GM19023 (cell line): Measurements from ENCODE around the gene CREB3.

ENCODE experiments used
- ATAC-seq: cut with Tn5 transposase; IDR thresholded peaks from one replicate; pipeline ENCODE4 v1.9.1; 2021; ENCODE audit warnings: mild to moderate bottlenecking, moderate library complexity; ENCODE audit not compliant: unreplicated experiment

The CREB3 gene

GRCh38 chr9:35732185-35732799 lies at the start of gene CREB3, which contains the start of gene TLN1:
TSS of gene CREB3 (plus strand) at chr9:35732666. CDS start at chr9:35732773, 107 bp downstream.
TSS of gene TLN1 (minus strand) at chr9:35732195. CDS start at chr9:35725694, 6,501 bp downstream.
- peak; percentile 79 for ATAC-seq

GRCh38 chr9:35683323-35683722 lies 49.1 kb upstream of the CREB3 start:
- no peak for ATAC-seq

GRCh38 chr9:35684921-35685320 lies 47.5 kb upstream of the CREB3 start:
- no peak for ATAC-seq

GRCh38 chr9:35685506-35685905 lies 47.0 kb upstream of the CREB3 start:
- ATAC-seq = no peak

- no peak for ATAC-seq
Measured at GRCh38 chr9:35686222-35687203, 46.0 kb upstream of the CREB3 start.

- ATAC-seq = no peak
Measured at GRCh38 chr9:35687306-35687705, 45.2 kb upstream of the CREB3 start.

- no peak for ATAC-seq
Measured at GRCh38 chr9:35687972-35688557, 44.4 kb upstream of the CREB3 start.

- no peak for ATAC-seq
Measured at GRCh38 chr9:35688558-35689541, 43.6 kb upstream of the CREB3 start.

- ATAC-seq = no peak
Measured at GRCh38 chr9:35689542-35690293, 42.7 kb upstream of the CREB3 start, which contains the start of gene TPM2. TSS of gene TPM2 (minus strand) at chr9:35689925. CDS start at chr9:35689817, 108 bp downstream.

GRCh38 chr9:35690294-35690613 lies 42.2 kb upstream of the CREB3 start:
- ATAC-seq = no peak

GRCh38 chr9:35690614-35691333 lies 41.7 kb upstream of the CREB3 start:
- ATAC-seq = no peak

GRCh38 chr9:35691334-35691650 lies 41.2 kb upstream of the CREB3 start:
- ATAC-seq = no peak

GRCh38 chr9:35691757-35692301 lies 40.6 kb upstream of the CREB3 start:
- ATAC-seq = no peak

- ATAC-seq = no peak
Measured at GRCh38 chr9:35695943-35696401, 36.5 kb upstream of the CREB3 start.

GRCh38 chr9:35696520-35697215 lies 35.8 kb upstream of the CREB3 start:
- peak; percentile 73 for ATAC-seq

GRCh38 chr9:35697486-35697885 lies 35.0 kb upstream of the CREB3 start:
- no peak for ATAC-seq

- no peak for ATAC-seq
Measured at GRCh38 chr9:35698231-35698630, 34.2 kb upstream of the CREB3 start.

GRCh38 chr9:35700031-35700430 lies 32.4 kb upstream of the CREB3 start:
- no peak for ATAC-seq
